Progenitor cell of endocrine pancreas (in vitro differentiated cells): Measurements from ENCODE around the gene SPDYE4. TPM values are rescaled to one million over a fixed set of nuclear protein-coding genes. Genes with fewer than 3 reads are reported as not detected.

Experiments
- DNase-seq: peaks from one replicate; pipeline ENCODE4 v3.0.0; 2021; ENCODE audit warnings: low spot score; ENCODE audit not compliant: unreplicated experiment
- H3K27ac Mint-ChIP-seq: 2 replicates; pipeline ENCODE4 v1.8.0; 2021; ENCODE audit warnings: mild to moderate bottlenecking, moderate library complexity, mixed read lengths
- H3K27me3 Mint-ChIP-seq: 2 replicates; pipeline ENCODE4 v1.8.0; 2021; ENCODE audit warnings: mixed read lengths
- H3K36me3 Mint-ChIP-seq: 2 replicates; pipeline ENCODE4 v1.8.0; 2022; ENCODE audit warnings: mixed read lengths; ENCODE audit not compliant: insufficient read depth
- H3K4me1 Mint-ChIP-seq: 2 replicates; pipeline ENCODE4 v1.8.0; 2021; ENCODE audit warnings: low read depth, mixed read lengths
- H3K4me3 Mint-ChIP-seq: 2 replicates; pipeline ENCODE4 v1.8.0; 2021; ENCODE audit warnings: low read depth, mild to moderate bottlenecking, moderate library complexity, mixed read lengths
- H3K9me3 Mint-ChIP-seq: 2 replicates; pipeline ENCODE4 v1.8.0; 2021; ENCODE audit warnings: low read depth, mixed read lengths
- total RNA-seq: library from RNA; stranded (reverse); gene quantifications from 2 replicates; pipeline ENCODE4 v1.2.1, GENCODE V29; 2021
- TF ChIP-seq, protein P1 (sequence below): fragments of 200-600 bp; sonication (generic); IDR thresholded peaks from one replicate; pipeline ENCODE4 v1.5.0; 2021; ENCODE audit warnings: antibody characterized with exemption, mild to moderate bottlenecking; ENCODE audit not compliant: unreplicated experiment

SPDYE4 gene
- total RNA-seq, 1 donor from 2014 or later = not detected

DNA sequence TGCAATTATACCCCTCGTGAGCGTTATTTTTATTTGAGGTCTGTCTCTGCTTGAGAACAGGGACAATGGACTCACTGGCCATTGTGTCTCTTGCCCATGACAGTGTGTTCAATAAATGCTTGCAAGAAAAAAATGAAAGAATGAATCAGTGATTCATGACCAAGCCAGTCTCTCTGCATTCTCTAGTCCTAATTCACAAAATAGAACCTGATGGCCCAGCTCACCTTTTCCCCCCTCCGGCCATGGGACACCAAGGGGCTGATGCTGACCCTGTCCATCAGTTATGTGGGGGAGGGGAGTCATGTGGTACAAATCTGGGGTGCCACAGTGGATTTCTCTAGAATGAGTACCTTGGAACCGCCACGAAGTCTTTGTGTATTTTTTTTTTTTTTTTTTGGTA is 51.9 kb downstream of the SPDYE4 start:
- DNase-seq = no peak
- TF ChIP-seq, protein P1, sequence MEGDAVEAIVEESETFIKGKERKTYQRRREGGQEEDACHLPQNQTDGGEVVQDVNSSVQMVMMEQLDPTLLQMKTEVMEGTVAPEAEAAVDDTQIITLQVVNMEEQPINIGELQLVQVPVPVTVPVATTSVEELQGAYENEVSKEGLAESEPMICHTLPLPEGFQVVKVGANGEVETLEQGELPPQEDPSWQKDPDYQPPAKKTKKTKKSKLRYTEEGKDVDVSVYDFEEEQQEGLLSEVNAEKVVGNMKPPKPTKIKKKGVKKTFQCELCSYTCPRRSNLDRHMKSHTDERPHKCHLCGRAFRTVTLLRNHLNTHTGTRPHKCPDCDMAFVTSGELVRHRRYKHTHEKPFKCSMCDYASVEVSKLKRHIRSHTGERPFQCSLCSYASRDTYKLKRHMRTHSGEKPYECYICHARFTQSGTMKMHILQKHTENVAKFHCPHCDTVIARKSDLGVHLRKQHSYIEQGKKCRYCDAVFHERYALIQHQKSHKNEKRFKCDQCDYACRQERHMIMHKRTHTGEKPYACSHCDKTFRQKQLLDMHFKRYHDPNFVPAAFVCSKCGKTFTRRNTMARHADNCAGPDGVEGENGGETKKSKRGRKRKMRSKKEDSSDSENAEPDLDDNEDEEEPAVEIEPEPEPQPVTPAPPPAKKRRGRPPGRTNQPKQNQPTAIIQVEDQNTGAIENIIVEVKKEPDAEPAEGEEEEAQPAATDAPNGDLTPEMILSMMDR = no peak
- Mint-ChIP-seq H3K9me3 (peaks cover 11% of the 10 kb centered on the region), H3K4me3 (no peak overlapping the region), H3K27ac (no peak overlapping the region), H3K36me3 (no peaks in the 10 kb centered on the region), H3K27me3 (peaks cover 5% of the 10 kb centered on the region), H3K4me1 (peaks cover 5% of the 10 kb centered on the region)

DNA sequence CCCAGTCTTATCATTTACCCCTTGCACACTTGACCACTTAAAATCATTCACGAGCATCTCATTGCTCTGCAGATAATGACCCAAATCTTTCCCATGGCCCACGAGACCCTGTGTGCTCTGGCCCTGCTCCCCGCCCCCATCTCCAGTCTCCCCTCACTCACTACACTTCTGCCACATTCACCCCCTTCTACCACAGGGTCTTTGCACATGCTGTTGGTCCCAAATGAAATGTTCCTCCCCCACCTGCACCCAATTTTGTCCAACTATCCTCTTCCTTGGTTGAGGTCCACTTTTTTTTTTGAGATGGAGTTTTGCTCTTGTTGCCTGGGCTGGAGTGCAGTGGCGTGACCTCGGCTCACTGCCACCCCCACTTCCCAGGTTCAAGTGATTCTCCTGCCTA is 52.9 kb downstream of the SPDYE4 start:
- no peaks in the 10 kb centered on the region for H3K36me3 Mint-ChIP-seq
- H3K4me1 Mint-ChIP-seq = peaks cover 4% of the 10 kb centered on the region
- no peak for DNase-seq
- H3K4me3 Mint-ChIP-seq = no peak overlapping the region
- H3K27me3 Mint-ChIP-seq = peaks cover 8% of the 10 kb centered on the region
- H3K27ac Mint-ChIP-seq = no peak overlapping the region
- TF ChIP-seq, protein P1 = no peak
- peaks cover 11% of the 10 kb centered on the region for H3K9me3 Mint-ChIP-seq

DNA sequence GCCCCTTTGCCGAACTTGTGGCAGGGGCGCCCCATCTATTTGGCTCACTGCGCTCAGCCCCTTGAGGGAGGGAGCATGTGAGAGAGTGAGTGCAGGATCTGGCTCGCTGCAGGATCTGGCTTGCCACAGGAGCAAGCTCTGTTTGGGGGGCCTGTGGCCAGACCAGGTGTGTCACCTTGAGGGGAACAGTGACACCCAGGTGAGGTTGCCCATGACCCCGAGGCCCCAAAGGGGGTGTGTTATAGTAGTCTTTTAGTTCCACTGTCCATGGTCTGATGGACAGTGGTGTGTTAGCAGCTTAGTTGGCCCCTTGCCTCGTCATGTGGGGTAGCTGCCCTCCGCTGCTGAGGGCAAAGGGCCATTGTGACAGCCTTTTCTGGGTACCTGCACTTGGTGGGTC is 55.3 kb downstream of the SPDYE4 start:
- Mint-ChIP-seq H3K4me3 (no peak overlapping the region), H3K36me3 (no peaks in the 10 kb centered on the region), H3K9me3 (peaks cover 5% of the 10 kb centered on the region), H3K27ac (no peak overlapping the region), H3K27me3 (peaks cover 6% of the 10 kb centered on the region), H3K4me1 (peaks cover 11% of the 10 kb centered on the region)
- TF ChIP-seq, protein P1 = no peak
- no peak for DNase-seq

DNA sequence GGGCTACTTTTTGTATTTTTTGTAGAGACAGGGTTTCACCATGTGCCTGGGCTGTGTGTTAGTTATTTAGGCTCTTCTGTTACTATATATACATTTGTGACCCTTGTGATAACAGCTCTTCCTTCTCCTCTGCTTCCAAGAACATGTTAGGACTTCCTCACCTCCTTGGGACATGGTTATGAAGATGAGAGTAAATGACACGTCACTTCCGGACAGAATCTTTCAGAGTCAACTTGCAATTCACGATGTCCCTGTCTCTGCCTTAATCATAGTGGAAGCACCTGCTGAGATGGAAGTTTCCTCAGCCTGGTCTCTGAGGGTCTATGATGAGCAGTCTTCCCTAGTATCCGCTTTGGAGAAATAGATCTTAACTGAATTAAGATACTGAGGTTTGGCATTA is 56.6 kb downstream of the SPDYE4 start:
- TF ChIP-seq, protein P1 = no peak
- Mint-ChIP-seq H3K9me3 (peaks cover 5% of the 10 kb centered on the region), H3K4me1 (peaks cover 19% of the 10 kb centered on the region), H3K27me3 (peaks cover 4% of the 10 kb centered on the region), H3K4me3 (no peak overlapping the region), H3K36me3 (no peaks in the 10 kb centered on the region), H3K27ac (no peak overlapping the region)
- no peak for DNase-seq

DNA sequence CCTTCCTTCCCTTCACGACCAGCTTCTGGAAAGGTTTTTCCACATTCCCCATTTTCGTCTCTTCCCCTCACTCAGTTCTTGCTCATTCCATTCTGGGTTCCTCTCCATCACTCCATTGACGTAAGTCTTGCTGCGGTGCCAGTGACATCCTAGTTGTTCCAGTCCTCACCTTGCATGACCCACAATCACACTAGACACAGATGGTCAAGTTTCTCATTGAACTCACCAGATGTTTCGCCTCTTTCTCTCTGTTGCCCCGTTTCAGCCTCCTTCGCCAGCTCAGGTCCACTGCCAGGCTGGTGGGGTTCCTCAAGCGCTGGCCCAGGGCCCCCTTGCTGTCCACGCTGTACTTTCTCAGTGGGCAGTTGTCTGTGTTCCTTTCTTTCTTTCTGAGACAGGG is 57.1 kb downstream of the SPDYE4 start:
- no peak overlapping the region for H3K4me3 Mint-ChIP-seq
- no peaks in the 10 kb centered on the region for H3K36me3 Mint-ChIP-seq
- peaks cover 4% of the 10 kb centered on the region for H3K27me3 Mint-ChIP-seq
- no peak for DNase-seq
- H3K9me3 Mint-ChIP-seq = peaks cover 5% of the 10 kb centered on the region
- no peak overlapping the region for H3K27ac Mint-ChIP-seq
- H3K4me1 Mint-ChIP-seq = peaks cover 22% of the 10 kb centered on the region
- TF ChIP-seq, protein P1 = no peak

Other genes starting within 250 kb of the SPDYE4 start
- 244 and 257 TPM in 2 replicates for gene MYH10, start 127.8 kb downstream of the SPDYE4 start, total RNA-seq
- not detected in 2 replicates for gene CCDC42, start 13.7 kb downstream of the SPDYE4 start, total RNA-seq
- 10.7 and 11.2 TPM in 2 replicates for gene MFSD6L, start 40.8 kb upstream of the SPDYE4 start, total RNA-seq
- 0.07 TPM in 1 of 2 replicates, not detected in the other for gene PIK3R6, start 109.1 kb upstream of the SPDYE4 start, total RNA-seq
- 0.29 and 0.50 TPM in 2 replicates for gene PIK3R5, start 207.2 kb upstream of the SPDYE4 start, total RNA-seq